Middle frontal gyrus (tissue), 1 donor: ENCODE measurements around the gene IFT122.
"Not testable (repeated sequence)": the region's sequence is repeated elsewhere in the genome, so short reads cannot be mapped to it uniquely, and the experiment has no call there.

ENCODE experiments used
- DNase-seq: peaks from one replicate; pipeline ENCODE4 v3.0.0-alpha.2; 2015; ENCODE audit warnings: low spot score; ENCODE audit errors: extremely low spot score

Gene IFT122

GRCh38 chr3:129492691-129493090, 52.7 kb downstream of the IFT122 start:
- DNase-seq, result no peak

GRCh38 chr3:129493206-129493605, 53.2 kb downstream of the IFT122 start:
- no peak for DNase-seq

GRCh38 chr3:129494499-129494898, 54.5 kb downstream of the IFT122 start:
- DNase-seq, result not testable (repeated sequence)

GRCh38 chr3:129495006-129495639, 55.1 kb downstream of the IFT122 start:
- DNase-seq, result not testable (repeated sequence)

GRCh38 chr3:129497876-129498275, 57.9 kb downstream of the IFT122 start:
- not testable (repeated sequence) for DNase-seq

- DNase-seq, result not testable (repeated sequence)
These were observed 58.8 kb downstream of the IFT122 start for GRCh38 chr3:129498603-129499488.

- not testable (repeated sequence) for DNase-seq
These were observed 59.7 kb downstream of the IFT122 start for GRCh38 chr3:129499604-129500333.

GRCh38 chr3:129500334-129500658, 60.3 kb downstream of the IFT122 start:
- no peak for DNase-seq

GRCh38 chr3:129501630-129502029, 61.6 kb downstream of the IFT122 start:
- no peak for DNase-seq

- no peak for DNase-seq
These were observed 62.8 kb downstream of the IFT122 start for GRCh38 chr3:129502641-129503408.

- DNase-seq, result no peak
These were observed 63.7 kb downstream of the IFT122 start for GRCh38 chr3:129503471-129504291.

- DNase-seq, result no peak
These were observed 64.6 kb downstream of the IFT122 start for GRCh38 chr3:129504471-129505100.

GRCh38 chr3:129505341-129505740, 65.3 kb downstream of the IFT122 start:
- DNase-seq, result no peak

GRCh38 chr3:129506231-129506742, 66.3 kb downstream of the IFT122 start:
- no peak for DNase-seq

- peak; percentile 47 for DNase-seq
These were observed 67.3 kb downstream of the IFT122 start for GRCh38 chr3:129507181-129507831.

- no peak for DNase-seq
These were observed 72.6 kb downstream of the IFT122 start for GRCh38 chr3:129512595-129512994.

- DNase-seq, result no peak
These were observed 73.7 kb downstream of the IFT122 start for GRCh38 chr3:129513705-129514104.

GRCh38 chr3:129514110-129514509, 74.1 kb downstream of the IFT122 start:
- DNase-seq, result no peak

- DNase-seq, result no peak
These were observed 74.5 kb downstream of the IFT122 start for GRCh38 chr3:129514563-129514962.
